GM19193 (cell line): ENCODE results near the gene FAM3B.

Source experiments
- POLR2A ChIP-seq: IDR thresholded peaks from 4 replicates; pipeline ENCODE4 v1.6.1; 2011; ENCODE audit not compliant: insufficient read depth, insufficient read length; ENCODE audit errors: extremely low read depth

FAM3B gene, protein sequence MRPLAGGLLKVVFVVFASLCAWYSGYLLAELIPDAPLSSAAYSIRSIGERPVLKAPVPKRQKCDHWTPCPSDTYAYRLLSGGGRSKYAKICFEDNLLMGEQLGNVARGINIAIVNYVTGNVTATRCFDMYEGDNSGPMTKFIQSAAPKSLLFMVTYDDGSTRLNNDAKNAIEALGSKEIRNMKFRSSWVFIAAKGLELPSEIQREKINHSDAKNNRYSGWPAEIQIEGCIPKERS

DNA sequence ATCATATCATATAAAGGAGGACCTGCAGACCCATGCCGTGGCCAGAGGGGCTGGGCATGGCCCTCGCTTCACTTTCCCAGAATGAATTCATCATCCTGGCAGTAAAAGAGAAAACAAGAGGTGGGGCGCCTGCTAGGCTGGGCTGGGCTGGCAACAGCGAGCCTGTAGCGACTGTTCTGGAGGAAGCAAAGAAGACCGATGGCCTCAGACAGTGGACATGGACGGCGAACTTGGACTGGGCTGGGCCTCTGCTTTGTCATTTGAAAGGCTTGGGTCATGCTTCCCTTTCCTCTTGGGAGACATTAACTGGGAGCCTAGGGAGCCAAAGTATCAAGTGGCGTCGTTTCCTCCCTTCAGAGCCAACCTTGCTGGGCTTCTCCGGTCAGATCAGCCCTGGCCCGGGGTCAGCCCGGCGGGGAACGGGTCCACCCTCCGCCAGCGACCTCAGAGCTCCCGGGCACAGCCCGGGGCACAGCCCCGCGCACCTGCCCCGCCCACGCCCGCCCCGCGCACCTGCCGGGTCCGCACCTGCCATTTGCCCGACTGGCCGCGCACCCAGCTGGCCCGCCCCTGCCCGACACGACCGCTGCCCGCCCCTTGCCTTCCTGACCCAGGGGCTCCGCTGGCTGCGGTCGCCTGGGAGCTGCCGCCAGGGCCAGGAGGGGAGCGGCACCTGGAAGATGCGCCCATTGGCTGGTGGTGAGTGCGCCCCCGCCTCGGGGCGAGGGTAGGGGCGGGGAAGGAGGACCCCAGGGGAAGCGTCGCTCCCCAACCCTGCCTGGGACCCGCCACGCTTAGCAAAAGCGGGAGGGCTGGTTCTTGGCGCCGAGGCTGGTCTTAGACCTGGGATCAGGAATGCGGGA lies at the start of gene FAM3B:
Gene FAM3B, plus strand, starts transcription at position 602 of the 863 bp plus-strand sequence. Its CDS starts 79 bp downstream, at position 681.
- TF ChIP-seq POLR2A: no peak

DNA sequence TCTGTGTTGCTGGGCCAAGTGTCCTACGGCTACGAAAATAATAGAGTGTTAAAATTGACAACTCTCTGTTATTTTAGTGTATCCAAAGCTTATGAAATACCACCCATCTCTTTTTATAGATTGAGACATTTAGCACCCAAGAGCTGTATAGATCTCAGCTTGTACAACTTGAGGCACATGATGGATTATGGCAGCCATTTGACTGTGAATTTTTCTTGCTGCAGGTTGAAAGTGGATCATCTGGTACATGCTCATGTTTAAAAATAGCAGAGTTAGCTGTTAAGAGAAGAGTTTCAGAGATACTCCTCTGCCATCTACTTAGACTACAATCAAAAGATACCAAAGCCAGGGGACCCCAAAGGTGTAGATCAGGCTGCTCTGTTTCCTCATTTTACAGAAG lies 49.3 kb upstream of the FAM3B start:
- TF ChIP-seq POLR2A: no peak

DNA sequence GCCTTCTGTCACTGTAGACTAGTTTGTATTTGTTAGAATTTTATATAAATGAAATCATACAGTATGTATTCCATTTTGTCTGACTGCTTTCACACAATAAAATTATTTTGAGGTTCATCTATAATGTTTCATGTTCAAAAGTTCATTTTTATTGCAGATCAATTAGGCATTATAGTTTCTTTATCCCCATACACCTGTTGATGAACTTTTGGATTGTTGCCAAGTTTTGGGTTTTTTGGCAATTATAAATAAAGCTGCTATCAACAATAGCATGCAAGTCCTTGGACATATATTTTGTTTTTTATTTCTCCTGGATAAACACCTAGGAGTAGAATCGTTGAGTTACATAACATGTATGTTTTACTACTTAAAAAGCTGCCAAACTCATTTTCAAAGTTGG lies 47.1 kb upstream of the FAM3B start:
- no peak for TF ChIP-seq POLR2A

DNA sequence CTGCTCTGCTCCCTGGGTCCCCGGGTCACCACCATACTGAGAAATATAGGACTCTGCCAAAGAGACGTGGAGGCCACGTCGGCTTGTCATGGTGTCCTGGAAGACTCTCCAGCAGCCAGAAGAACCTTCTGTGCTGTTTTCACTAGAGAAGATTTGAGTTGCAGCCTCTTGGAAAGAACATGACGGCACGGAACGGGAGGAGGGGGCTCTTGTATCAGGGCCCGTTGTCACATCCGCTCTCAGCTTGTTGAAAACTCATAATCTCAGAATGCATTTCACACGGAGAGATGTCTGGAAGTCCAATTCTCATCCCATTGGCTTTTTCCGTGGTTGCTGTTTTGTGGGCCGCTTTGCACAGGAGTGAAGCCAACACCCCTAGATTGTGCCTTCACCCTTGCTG lies 39.4 kb upstream of the FAM3B start:
- TF ChIP-seq POLR2A: no peak

DNA sequence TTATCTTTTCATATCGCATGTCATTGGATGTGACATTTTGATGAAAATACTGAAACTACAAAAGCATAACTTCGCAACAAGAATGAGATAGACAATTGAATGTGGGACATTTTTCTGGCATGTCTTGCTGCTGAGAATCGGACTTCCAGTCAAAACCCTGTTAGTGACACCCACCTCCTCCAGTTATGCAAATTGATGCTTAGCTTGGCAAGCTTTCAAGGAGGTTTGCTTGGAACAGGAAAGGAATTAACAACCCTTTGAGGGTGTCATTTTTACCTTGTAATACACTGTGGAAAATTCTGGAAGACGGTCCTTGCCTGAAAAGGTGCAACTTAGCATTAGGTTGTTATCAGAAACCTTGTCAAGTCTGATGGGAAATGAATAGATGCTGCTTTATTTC lies 38.8 kb upstream of the FAM3B start:
- no peak for TF ChIP-seq POLR2A

DNA sequence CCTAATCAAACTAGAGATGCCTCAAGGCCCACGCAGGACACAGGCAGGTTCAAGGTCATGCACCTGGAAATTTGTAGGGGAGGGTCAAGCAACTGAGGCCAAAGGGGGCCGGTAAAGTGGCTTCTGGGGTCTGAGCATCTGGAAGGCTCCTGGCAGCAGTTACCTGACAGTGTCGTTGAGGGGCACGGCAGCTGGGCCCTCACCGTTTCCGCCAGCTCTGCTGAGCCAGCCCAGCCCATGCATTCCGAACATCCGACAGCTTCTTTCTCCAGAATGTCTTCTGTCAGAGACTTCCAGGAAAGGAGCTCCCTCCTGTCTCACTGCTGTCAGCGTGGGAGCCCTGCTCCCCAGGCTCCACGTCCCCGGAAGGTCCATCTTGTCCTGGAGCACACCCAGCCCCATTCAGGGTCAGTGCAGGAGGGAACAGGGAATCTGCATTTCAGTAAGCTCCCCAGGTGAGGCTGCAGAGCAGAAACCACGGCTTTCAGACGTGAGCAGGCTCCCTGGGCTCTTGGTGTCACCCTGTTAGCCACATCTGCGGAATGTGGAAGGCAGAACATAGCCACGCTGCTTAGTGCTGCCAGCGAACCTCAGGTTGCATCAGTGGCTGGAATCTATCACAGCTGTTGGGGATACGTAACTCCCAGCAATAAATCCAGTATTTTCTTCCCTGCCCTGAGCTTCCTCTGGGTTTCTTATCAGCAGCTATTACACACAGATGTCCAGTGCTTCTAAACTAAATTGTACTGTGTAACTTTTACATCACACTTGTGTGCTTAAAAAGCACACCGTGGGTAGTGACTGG lies 36.3 kb upstream of the FAM3B start:
- no peak for TF ChIP-seq POLR2A

DNA sequence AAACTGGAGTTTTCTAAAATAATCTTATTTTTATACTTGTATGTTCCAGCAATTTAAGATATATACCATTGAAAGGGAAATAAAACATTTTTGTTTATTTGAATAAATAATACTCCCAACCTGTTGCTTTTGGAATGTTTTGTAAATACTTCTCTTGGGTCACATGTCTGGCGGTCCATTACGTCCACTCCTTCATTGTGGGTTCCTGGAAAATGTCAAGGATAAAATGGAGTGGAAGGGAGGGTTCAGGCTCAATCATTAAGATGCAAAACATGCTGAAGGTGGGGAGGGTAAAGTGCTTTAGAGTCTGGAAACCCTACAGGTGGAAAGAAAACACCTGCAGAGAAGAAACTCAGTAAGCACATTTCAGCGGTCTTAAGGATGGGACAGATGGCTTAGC lies 34.2 kb upstream of the FAM3B start:
- no peak for TF ChIP-seq POLR2A

DNA sequence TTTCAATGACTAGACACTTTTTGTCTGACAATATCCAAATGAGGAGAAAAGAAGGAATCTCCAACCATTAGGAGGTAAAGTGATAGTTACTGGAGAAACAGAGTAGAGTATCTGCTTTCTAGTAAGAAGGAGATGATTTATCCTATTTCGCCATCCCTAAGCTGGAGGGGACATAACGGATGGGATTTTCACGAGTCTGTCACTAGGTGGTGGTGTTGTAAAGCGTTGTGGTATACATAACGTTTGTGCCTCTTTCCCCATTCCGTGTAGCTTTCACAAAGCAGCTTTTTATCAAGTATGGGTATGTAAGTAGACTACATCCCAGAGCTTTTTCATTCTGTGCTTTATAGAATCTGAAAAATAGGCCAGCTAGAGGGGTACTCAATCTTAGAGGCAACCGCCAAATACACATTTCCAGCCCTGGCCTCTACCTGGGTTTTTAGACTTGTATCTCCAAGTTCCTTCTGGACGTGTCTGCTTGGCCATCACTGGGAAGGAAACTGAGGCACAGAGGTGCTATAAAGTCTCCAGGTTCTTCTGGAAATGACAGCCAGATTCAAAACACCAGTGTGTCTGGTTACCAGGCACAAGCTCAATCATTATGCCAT lies 33.3 kb upstream of the FAM3B start:
- TF ChIP-seq POLR2A: no peak

DNA sequence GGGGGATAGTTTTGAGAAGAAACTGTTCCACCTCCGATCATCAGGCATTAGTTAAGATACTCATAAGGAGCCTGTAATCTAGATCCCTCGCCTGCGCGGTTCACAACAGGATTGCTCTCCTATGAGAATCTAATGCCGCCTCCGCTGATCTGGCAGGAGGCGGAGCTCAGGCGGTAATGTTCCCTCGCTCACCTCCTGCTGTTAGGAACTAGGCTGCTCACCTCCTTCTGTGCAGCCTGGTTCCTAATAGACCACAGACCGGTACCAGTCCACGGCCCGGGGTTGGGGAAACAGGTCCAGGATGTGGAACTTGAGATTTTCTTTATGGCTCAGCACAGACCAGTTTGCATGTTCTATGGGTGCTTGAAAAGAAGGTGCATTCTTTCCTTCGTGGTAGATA lies 27.2 kb upstream of the FAM3B start:
- TF ChIP-seq POLR2A: no peak

DNA sequence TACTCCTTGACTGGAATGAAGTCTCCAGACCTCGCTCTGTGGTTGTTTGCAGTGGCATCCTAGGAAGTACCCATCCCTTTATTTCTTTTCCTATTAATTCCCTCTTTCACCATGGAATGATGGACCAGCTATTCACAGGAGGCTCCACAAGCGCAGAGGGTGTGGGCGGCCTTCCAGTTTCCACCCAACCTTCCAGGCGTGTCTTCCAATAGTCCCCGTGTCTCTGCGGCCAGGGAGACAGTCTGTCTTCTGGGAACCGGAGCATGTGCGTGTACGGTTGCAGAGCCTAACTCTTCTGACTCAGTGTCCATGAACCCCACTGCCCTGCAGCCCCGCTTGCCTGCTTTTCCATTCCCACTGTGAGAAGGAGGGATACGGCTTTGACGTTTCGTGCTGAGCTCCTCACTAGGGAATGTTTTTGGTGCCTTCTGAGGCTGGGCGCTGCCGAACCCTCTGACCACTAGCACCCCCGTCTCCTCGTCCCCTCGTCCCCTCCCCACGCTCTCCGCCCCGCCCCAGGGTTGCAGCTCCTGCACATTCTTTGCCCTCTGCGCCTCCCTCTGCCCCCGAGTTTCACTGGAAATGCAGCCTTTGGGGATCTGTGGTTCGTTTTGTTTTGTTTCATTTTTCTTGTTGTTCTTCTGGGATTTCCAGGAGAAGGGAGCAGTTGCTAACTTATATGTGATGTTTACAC lies 26.3 kb upstream of the FAM3B start:
- no peak for TF ChIP-seq POLR2A

DNA sequence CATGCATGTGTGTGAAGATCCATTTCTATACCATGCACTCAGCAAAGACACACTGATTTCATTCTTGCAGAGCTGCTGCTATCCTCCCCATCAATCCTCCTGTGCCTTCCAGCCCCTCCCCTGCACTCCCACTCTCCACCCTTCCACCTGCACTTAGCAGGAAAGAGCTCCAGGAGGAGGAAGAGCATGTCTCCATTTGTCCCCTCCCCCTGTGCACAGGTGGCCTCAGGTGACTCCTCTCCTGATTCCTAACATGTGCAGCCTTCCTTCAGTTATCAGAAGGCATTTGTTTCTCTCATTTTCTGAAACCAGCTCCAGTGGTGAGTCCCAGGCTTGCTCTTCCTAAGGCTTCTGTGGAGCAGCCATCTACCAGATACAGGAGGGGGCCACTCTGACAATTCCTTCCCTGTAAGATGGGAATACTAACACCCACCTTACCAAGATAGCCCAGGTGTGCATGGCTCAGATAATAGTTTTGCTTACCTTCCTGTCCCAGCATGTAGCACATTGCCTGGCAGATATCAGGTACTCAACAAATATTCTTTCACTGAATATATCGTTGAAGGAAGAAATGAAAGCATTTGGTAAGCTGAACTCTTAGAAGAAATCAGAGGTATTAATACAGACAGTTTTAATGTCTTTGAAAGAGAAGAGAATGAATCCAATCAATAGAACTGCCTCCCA lies 21.9 kb upstream of the FAM3B start:
- no peak for TF ChIP-seq POLR2A

DNA sequence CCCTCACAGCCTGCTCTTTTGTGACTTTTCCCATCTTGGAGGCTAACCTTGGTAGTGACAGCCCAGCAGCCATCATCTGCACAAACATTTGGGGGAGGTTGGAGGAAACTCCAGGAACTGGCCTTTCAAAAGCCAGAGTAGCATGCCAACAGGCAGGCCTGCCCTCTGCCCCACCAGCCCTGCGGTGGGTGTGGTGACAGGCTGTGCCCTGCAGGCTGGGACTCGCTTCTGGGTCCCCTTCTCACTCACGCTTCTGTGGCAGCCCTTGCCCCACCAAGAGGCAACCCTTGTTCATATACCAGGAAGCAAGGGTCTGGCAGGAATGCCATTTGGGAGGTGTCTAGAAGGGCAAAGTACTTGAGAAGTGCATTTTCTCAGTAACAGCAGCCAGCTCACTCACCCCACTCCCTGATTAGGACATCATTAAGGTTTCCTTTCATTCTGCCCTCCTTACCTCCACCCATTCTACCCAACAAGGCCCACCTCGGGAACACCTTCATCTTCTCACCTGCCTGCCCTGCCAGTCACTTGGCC lies 20.8 kb upstream of the FAM3B start:
- TF ChIP-seq POLR2A: no peak

DNA sequence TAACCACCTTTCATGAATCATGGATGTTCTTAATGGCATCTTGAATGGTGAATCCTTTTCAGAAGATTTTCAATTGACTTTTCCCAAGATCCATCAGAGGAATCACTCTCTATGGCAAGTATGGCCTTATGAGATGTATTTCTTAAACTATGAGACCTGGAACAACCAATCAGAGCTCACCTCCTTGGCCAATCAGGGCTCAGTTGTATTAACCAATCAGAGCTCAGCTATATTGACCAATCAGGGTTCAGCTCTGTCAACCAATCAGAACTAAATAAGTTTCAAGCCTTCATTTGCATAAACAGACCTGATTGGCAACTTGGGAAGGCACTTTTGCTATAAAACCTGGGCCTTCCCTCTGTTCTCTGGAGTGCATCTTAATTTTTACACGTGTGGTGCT lies 13.6 kb upstream of the FAM3B start:
- TF ChIP-seq POLR2A: no peak
